Measurements from ENCODE around the gene CHMP4B.
A peak's percentile ranks its signal among the peaks of the same experiment; 100 is the strongest.

Gene CHMP4B

GRCh38 chr20:33875534-33876026 is 64.4 kb downstream of the CHMP4B start:
- TF ChIP-seq CTCF (IDR thresholded peaks at IDR 0.05; ENCODE audit: low read depth, low read length, missing control alignments), result no peak
- no peak for DNase-seq (ENCODE audit: low read depth)
- no peak overlapping the region for H3K4me3 ChIP-seq (ENCODE audit: low read depth, low read length)

GRCh38 chr20:33878583-33878982 is 67.4 kb downstream of the CHMP4B start:
- no peak for TF ChIP-seq CTCF (IDR thresholded peaks at IDR 0.05; ENCODE audit: low read depth, low read length, missing control alignments)
- H3K4me3 ChIP-seq (ENCODE audit: low read depth, low read length), result no peak overlapping the region

GRCh38 chr20:33880396-33880795 is 69.2 kb downstream of the CHMP4B start:
- TF ChIP-seq CTCF (IDR thresholded peaks at IDR 0.05; ENCODE audit: low read depth, low read length, missing control alignments), result no peak
- no peak overlapping the region for H3K4me3 ChIP-seq (ENCODE audit: low read depth, low read length)
- DNase-seq (ENCODE audit: low read depth), result no peak

More at GRCh38 chr20:33878583-33878982, 67.4 kb downstream of the CHMP4B start:
- no peak for DNase-seq (ENCODE audit: low read depth)

- no peak for TF ChIP-seq CTCF (IDR thresholded peaks at IDR 0.05; ENCODE audit: low read depth, low read length, missing control alignments)
- H3K4me3 ChIP-seq (ENCODE audit: low read depth, low read length), result no peak overlapping the region
- DNase-seq (ENCODE audit: low read depth), result no peak
Observed at GRCh38 chr20:33881989-33882388, 70.8 kb downstream of the CHMP4B start.

GRCh38 chr20:33882481-33882880 is 71.3 kb downstream of the CHMP4B start:
- no peak overlapping the region for H3K4me3 ChIP-seq (ENCODE audit: low read depth, low read length)
- TF ChIP-seq CTCF (IDR thresholded peaks at IDR 0.05; ENCODE audit: low read depth, low read length, missing control alignments), result no peak
- DNase-seq (ENCODE audit: low read depth), result no peak

GRCh38 chr20:33883164-33883563 is 72.0 kb downstream of the CHMP4B start:
- H3K4me3 ChIP-seq (ENCODE audit: low read depth, low read length), result no peak overlapping the region; the same call in 1 of the 2 replicates
- peak; percentile 90 for DNase-seq (ENCODE audit: low read depth)
- peak; percentile 18 for TF ChIP-seq CTCF (IDR thresholded peaks at IDR 0.05; ENCODE audit: low read depth, low read length, missing control alignments)

DNA sequence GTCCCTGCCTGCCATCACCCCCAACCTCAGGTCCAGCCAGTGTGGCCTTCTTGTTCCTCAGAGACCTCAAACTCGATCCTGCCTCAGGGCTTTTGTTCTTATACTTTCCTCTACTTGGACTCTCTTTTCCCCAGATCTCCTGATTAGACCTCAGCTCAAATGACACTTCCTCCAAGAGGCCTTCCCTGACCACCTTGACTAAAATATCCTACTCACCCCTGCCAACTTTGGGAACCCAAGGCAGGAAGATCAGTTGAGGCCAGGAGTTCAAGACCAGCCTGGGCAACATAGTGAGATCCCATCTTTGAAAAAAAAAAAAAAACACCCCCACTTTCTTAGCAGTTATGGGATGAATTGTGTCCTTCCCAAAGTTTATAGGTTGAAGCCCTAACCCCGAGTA is 73.5 kb downstream of the CHMP4B start:
- H3K4me3 ChIP-seq (ENCODE audit: low read depth, low read length), result no peak overlapping the region
- DNase-seq (ENCODE audit: low read depth), result no peak
- no peak for TF ChIP-seq CTCF (IDR thresholded peaks at IDR 0.05; ENCODE audit: low read depth, low read length, missing control alignments)

Data from GM12864 (cell line).